HG02678 (cell line): ENCODE measurements around the gene TRMU.

Experiments used
- ATAC-seq: cut with Tn5 transposase; IDR thresholded peaks from one replicate; pipeline ENCODE4 v1.9.1; 2021; ENCODE audit warnings: mild to moderate bottlenecking, moderate library complexity; ENCODE audit not compliant: unreplicated experiment

The TRMU gene, protein sequence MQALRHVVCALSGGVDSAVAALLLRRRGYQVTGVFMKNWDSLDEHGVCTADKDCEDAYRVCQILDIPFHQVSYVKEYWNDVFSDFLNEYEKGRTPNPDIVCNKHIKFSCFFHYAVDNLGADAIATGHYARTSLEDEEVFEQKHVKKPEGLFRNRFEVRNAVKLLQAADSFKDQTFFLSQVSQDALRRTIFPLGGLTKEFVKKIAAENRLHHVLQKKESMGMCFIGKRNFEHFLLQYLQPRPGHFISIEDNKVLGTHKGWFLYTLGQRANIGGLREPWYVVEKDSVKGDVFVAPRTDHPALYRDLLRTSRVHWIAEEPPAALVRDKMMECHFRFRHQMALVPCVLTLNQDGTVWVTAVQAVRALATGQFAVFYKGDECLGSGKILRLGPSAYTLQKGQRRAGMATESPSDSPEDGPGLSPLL

GRCh38 chr22:46335201-46336118 is at the start of gene TRMU:
Gene TRMU, plus strand, starts transcription at chr22:46335714. Its CDS starts 51 bp downstream, at chr22:46335765.
- ATAC-seq, result peak; percentile 83

DNA sequence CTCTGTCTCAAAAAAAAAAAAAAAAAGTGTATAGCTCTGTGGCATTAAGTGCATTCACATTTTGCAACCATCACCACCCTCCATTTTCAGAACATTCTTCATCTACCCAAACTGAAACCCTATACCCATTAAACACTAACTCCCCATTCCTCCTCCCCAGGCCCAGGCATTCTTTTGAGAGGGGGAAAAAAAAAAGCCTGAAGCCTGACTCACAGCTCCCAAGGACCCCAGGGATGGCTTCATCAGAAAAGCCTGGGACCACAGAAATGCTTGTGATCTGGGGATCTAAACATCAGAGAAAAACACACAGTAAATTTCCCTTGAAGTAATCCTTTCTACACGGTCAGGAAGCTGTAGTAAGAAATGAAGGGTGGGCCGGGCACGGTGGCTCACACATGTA is 49.5 kb upstream of the TRMU start:
- ATAC-seq, result no peak

- ATAC-seq, result no peak
Observed at GRCh38 chr22:46286941-46287872, 48.3 kb upstream of the TRMU start.

- peak; percentile 93 for ATAC-seq
Observed at GRCh38 chr22:46287873-46288751, 47.4 kb upstream of the TRMU start.

DNA sequence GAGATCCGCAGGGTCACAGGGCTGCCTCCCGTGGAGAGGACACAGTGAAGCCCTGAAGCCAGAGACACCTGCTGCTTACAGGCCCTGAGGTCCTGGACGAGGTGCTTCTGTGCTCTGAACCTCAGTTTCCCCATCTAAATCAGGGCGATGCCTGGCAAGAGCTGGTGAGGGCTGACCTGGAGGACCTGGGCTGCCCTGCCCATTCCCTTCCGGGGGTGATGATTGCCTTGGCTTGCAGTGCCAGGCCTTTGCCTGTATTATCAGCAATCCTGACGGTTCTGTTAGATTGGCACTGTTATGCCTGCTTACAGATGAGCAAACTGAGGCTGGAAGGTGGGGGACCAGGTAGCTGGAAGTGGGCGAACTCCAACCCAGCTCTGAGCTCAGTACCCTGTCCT is 46.7 kb upstream of the TRMU start:
- ATAC-seq, result no peak

- ATAC-seq, result no peak
Observed at GRCh38 chr22:46289244-46289891, 46.1 kb upstream of the TRMU start.

DNA sequence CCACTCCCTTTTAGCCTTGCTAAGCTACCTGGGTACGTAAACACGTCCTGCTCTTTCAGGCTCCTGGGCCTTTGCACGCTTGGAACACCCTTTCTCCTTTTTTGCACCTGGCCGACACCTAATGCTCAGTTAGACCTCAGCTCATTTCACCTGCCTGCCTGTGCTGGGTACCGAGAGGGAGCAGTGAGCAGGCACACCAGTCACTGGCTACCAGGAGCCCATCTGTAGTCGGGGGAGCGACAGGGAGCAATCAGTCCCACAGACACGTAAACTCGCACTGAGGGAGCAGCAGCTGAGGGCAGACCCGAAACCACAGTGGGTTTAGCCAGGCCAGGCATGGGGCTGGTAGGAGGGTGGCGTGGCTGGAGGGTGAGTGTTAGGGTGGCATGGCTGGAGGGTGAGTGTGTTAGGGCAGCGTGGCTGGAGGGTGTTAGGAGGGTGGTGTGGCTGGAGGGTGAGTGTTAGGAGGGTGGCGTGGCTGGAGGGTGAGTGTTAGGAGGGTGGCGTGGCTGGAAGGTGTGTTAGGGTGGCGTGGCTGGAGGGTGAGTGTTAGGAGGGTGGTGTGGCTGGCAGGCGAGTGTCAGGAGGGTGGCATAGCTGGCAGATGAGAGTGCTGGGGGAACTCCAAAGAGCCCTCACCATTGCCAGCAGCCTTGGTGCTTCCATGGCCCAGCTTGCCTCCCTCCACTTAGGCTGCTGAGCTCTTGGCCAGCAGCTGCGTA is 45.2 kb upstream of the TRMU start:
- no peak for ATAC-seq

DNA sequence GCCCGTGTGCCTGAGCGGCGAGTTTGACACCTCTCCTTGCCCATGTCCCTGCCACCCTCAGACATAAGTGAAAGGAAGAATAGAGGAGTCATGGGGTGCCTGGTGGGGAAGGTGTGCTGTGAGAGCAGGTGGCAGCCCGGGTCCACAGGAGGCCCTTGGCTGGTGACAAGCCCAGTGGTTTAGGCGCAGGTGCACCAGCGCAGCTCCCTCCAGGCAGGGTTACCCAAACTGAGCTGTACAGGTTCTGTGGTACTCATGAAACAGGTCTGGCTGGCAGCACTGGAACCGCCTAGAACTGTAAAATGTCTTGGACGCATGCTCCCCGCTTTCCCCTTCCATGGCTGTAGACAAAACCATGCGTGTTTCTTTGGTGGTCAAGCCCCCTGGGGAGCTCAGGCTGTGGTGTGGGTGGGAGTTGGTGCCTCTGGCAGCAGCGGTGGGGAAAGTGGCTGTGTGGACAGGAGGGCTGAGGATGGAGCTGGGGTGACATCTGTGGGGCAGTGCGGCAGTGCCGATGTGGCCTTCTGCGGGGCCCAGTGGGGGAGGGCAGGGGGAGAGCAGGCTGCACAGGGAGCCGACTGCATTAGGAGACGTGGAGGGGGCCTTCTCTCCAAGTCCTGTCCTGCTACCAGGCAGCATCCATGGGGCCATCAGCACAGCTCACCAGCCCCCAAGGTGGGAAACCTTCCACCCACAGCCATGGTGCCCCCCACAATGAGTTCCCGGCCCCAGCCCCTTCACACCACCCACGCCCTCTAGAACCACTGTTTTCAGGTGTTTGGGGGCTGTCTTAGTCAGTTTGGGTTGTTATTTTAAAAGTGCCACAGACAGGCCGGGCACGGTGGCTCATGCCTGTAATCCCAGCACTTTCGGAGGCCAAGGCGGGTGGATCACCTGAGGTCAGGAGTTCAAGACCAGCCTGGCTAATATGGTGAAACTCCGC is 44.4 kb upstream of the TRMU start:
- no peak for ATAC-seq

DNA sequence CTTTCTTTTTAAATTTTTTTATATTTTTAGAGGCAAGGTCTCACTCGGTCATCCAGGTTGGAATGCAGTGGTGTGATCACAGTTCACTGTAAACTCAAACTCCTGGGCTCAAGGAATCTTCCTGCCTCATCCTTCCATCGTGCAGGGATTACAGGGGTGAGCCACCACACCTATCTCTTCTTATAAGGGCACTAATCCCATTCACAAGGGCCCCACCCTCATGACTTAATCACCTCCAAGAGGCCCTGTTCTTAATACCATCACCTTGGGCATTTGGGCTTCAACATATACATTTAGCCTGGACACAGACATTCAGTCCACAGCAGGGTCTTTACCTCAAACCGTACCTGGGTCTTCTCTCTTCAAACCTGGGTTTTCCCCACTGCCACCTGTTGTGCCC is 43.3 kb upstream of the TRMU start:
- no peak for ATAC-seq

DNA sequence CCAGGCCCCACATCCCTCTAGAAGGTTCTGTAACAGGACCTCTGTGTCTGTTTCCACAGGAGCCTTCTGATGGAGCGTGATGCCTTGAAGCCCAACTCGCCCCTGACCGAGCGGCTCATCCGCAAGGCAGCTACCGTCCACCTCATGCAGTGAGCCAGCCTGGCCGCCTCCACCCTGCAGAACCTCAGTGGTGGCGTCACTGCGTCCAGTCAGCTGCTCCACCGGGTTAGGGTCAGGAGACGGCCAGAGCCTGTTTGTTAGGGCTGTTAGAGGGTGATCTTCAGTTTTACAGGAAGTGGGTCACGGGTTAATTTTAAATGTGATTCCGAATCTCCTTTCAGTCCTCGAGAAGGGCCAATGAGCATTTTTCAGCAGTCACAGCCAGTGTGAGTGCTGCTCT is 42.8 kb upstream of the TRMU start:
- no peak for ATAC-seq

GRCh38 chr22:46293577-46294260 is 41.8 kb upstream of the TRMU start:
- ATAC-seq, result no peak

DNA sequence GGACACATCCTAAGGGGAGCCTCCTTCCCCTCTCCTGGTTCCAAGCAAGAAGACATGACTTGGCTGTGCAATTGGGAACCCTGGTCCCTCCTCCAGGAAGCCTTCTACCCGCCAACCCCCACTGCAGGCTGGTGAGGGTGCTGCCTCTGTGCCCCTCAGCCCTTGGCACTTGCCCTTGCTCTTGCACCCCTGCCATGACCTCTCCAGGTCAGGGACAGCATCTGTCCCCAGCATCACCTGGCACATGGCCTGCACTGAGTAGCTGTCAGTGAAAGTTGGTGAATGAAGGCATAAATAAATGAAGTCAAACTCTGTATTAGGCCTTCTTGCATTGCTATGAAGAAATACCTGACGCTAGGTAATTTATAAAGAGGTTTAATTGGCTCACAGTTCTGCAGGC is 40.7 kb upstream of the TRMU start:
- ATAC-seq, result no peak

- no peak for ATAC-seq
Observed at GRCh38 chr22:46295277-46295971, 40.1 kb upstream of the TRMU start.

DNA sequence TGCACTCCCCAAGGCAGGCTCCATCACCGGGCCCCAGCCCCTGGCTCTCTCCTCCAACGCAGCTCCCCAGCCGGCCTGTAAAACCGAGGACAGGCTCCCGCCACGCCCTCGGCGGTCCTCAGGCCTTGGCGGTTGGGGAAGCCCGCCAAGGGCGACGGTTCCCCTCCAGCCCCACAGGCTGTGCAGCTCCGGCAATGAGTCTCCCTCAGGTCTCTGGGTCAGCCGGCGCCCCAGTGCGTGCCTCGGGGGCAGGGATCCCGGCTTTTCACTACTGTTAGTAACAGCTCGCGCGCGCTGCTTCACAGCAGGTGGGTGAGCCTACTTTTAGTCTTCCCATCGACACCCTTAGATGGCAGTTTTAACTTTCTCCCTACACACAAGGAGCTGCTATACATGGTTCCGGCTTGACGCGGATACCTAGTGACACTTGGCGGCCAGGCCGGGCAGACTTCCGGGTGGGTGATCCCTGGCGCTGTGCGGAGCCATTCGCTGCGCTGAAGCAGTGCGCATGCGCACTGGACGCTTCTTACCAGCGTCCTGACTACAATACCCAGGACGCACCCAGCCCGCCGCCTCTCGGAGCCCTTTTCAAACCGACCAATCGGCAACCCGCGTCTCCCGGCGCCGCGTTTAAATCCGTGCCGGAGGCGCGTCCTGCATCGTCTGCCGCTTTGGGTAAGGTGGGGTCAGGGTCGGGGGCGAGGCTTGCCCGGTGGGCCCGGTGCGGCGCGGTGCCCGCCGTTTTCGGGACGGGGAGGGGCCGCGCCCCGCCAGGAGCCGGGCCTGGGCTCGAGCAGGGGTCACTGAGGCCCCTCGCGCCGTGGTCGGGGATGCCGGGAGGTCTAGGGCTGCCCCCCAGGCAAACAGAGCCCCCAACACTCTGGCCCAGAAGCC is 39.0 kb upstream of the TRMU start, which contains the start of gene GTSE1:
Gene GTSE1 (plus strand): TSS at position 614 of the 894 bp plus-strand sequence. CDS start 531 bp downstream, outside the sequence.
- peak; percentile 92 for ATAC-seq

GRCh38 chr22:46297151-46297812 is 38.2 kb upstream of the TRMU start:
- peak; percentile 17 for ATAC-seq
